B cell (primary cell): ENCODE data around the gene TNFRSF9. TPM values are rescaled to one million over a fixed set of nuclear protein-coding genes. Genes with fewer than 3 reads are reported as not detected.

Experiments
- ATAC-seq: fragments of 200-7000 bp; cut with Tn5 transposase; one replicate; pipeline ENCODE4 v1.10.0; 2021; ENCODE audit warnings: low read depth, mild to moderate bottlenecking, moderate number of reproducible peaks, moderate library complexity
- CTCF ChIA-PET: fragments of 350-600 bp; sonication (Branson Sonifier 250); formaldehyde crosslinking; loops from one replicate; lab custom pipeline; 2021; ENCODE audit warnings: antibody characterized with exemption, inconsistent platforms; lab: Charles Lee
- POLR2A ChIA-PET: fragments of 350-600 bp; sonication (Branson Sonifier 250); formaldehyde crosslinking; loops from one replicate; lab custom pipeline; 2021; ENCODE audit warnings: antibody characterized with exemption; lab: Charles Lee
- DNase-seq: peaks from one replicate; pipeline ENCODE4 v3.0.0; 2013
- H2AFZ ChIP-seq: 2 replicates; pipeline ENCODE4 v1.6.1; 2012; ENCODE audit warnings: mild to moderate bottlenecking, low read depth, low read length; ENCODE audit not compliant: insufficient read depth, poor library complexity, severe bottlenecking
- H3K27ac ChIP-seq, 2 donors: 1 replicate in 1 of 2; 2 replicates in 1 of 2; pipeline ENCODE4 v1.5.1; 2012 to 2013; ENCODE audit warnings: low read length in 2 of 2, mild to moderate bottlenecking in 2 of 2, moderate library complexity in 1 of 2
- H3K27me3 ChIP-seq, 4 experiments: fragments of 200-600 bp in 1 of 4; sonication (generic) in 1 of 4; replicated peaks in 1 of 4; 1 replicate in 2 of 4; 2 replicates in 2 of 4; pipeline versions ENCODE4 v1.6.1 to v1.7.0; 2013 to 2016; ENCODE audit warnings: low read length in 3 of 4, mild to moderate bottlenecking in 2 of 4, mixed read lengths in 1 of 4, moderate library complexity in 1 of 4; ENCODE audit not compliant: insufficient read depth in 4 of 4, control insufficient read depth in 3 of 4; ENCODE audit errors: control extremely low read depth in 1 of 4
- H3K36me3 ChIP-seq, 2 experiments: replicated peaks in 1 of 2; 1 replicate in 1 of 2; 2 replicates in 1 of 2; pipeline versions ENCODE4 v1.6.1 to v1.7.1; 2013; ENCODE audit warnings: low read length in 1 of 2; ENCODE audit not compliant: insufficient read depth in 2 of 2, control insufficient read depth in 1 of 2; ENCODE audit errors: control extremely low read depth in 1 of 2, extremely low read depth in 1 of 2
- H3K4me1 ChIP-seq, 2 donors: fragments of 200-600 bp in 1 of 2; sonication (generic) in 1 of 2; 1 replicate in 1 of 2; 2 replicates in 1 of 2; pipeline versions ENCODE4 v1.5.1 to v1.6.1; 2013 to 2017; ENCODE audit warnings: low read length in 2 of 2; ENCODE audit not compliant: control insufficient read depth in 2 of 2, insufficient read depth in 2 of 2
- H3K4me2 ChIP-seq: replicated peaks from 2 replicates; pipeline ENCODE3; 2012; ENCODE audit warnings: mild to moderate bottlenecking, low read depth, low read length; ENCODE audit not compliant: poor library complexity, severe bottlenecking
- H3K4me3 ChIP-seq, 5 experiments: fragments of 200-600 bp in 1 of 5; sonication (generic) in 1 of 5; 1 replicate in 3 of 5; 2 replicates in 2 of 5; pipeline versions ENCODE4 v1.5.1 to v1.7.0; 2011 to 2016; ENCODE audit warnings: low read length in 4 of 5, mild to moderate bottlenecking in 4 of 5, low read depth in 2 of 5, control low read depth in 1 of 5, moderate library complexity in 1 of 5; ENCODE audit not compliant: insufficient read depth in 1 of 5; ENCODE audit errors: control extremely low read depth in 1 of 5, extremely low read depth in 1 of 5
- H3K79me2 ChIP-seq: fragments of 200-600 bp; sonication (generic); one replicate; pipeline ENCODE4 v1.6.0; 2016; ENCODE audit warnings: low read length; ENCODE audit not compliant: control insufficient read depth, insufficient read depth
- H3K9ac ChIP-seq: fragments of 200-600 bp; sonication (generic); 2 replicates; pipeline ENCODE4 v1.6.1; 2017; ENCODE audit warnings: mild to moderate bottlenecking, low read length, moderate library complexity
- H3K9me3 ChIP-seq, 3 donors: one replicate each; pipeline versions ENCODE4 v1.6.1 to v1.7.1; 2013; ENCODE audit warnings: low read length in 2 of 3; ENCODE audit not compliant: control insufficient read depth in 2 of 3, insufficient read depth in 1 of 3; ENCODE audit errors: control extremely low read depth in 1 of 3
- H4K20me1 ChIP-seq: 2 replicates; pipeline ENCODE4 v1.6.0; 2012; ENCODE audit warnings: mild to moderate bottlenecking, low read length; ENCODE audit not compliant: insufficient read depth, control insufficient read depth, poor library complexity, severe bottlenecking
- H3K27ac Mint-ChIP-seq: one replicate; pipeline ENCODE4 v1.8.0; 2021; ENCODE audit warnings: mixed read lengths
- H3K27me3 Mint-ChIP-seq: one replicate; pipeline ENCODE4 v1.8.0; 2021; ENCODE audit warnings: mixed read lengths
- H3K4me1 Mint-ChIP-seq: one replicate; pipeline ENCODE4 v1.8.0; 2021; ENCODE audit warnings: mixed read lengths
- H3K4me3 Mint-ChIP-seq: one replicate; pipeline ENCODE4 v1.8.0; 2021; ENCODE audit warnings: mixed read lengths
- H3K9me3 Mint-ChIP-seq: one replicate; pipeline ENCODE4 v1.8.0; 2022; ENCODE audit warnings: mixed read lengths; ENCODE audit not compliant: insufficient read depth
- CTCF ChIP-seq: fragments of 200-600 bp; IDR thresholded peaks from one replicate; pipeline ENCODE4 v1.8.0; 2022; ENCODE audit warnings: antibody characterized with exemption, mild to moderate bottlenecking
- EZH2 ChIP-seq: IDR thresholded peaks from 2 replicates; pipeline ENCODE4 v1.6.1; 2012; ENCODE audit warnings: borderline replicate concordance, low read depth, mild to moderate bottlenecking, moderate library complexity, low read length; ENCODE audit not compliant: insufficient read depth, poor library complexity, severe bottlenecking
- WGBS: methylation state at CpG from one replicate; pipeline ENCODE4 v1.1.5; 2013; ENCODE audit warnings: missing lambda C conversion rate; ENCODE audit not compliant: insufficient coverage; 5-methylcytosine and 5-hydroxymethylcytosine counted together
- intact Hi-C: fragments of 100-400 bp; cut with micrococcal nuclease; formaldehyde crosslinking; loops from one replicate; pipeline ENCODE4 v1.10.0; 2022
- polyA plus RNA-seq: library from polyadenylated mRNA; depleted of rRNA; stranded (reverse); fragments of >200 nt; gene quantifications from 2 replicates; pipeline ENCODE4 v1.2.3, GENCODE V29; 2012
- total RNA-seq, 2 donors: library from RNA; stranded (reverse); fragments of 120-200 nt in 1 of 2; gene quantifications; 1 replicate in 1 of 2; 2 replicates in 1 of 2; pipeline versions ENCODE4 v1.2.3 to v1.2.4, GENCODE V29; 2013 to 2022

TNFRSF9 gene
- total and polyA plus RNA-seq, 2 donors (not counting 1 experiment from before 2014, with no cell fraction given) = 0.01 to 0.44 TPM

- ChIA-PET POLR2A (no interaction called here), CTCF (interaction anchor here (1.1 to 2.5 kb wide), 2 partner anchors 25 to 360 kb away, joined by 5 to 7 read pairs; no protein-coding TSS in a partner anchor)
- Histone ChIP-seq H3K4me2 (no peak overlapping the region), H2AFZ (no peak overlapping the region), H3K36me3 (peaks cover 10 to 17% of the 10 kb centered on the region in 2 experiments), H3K4me3 (no peak overlapping the region), H4K20me1 (no peaks in the 10 kb centered on the region), H3K27ac (no peak overlapping the region), H3K79me2 (no peaks in the 10 kb centered on the region), H3K27me3 (no peaks in the 10 kb centered on the region), H3K4me1 (peaks cover 0 to 10% of the 10 kb centered on the region in 2 donors), H3K9me3 (peaks cover 0 to 3% (median 0%) of the 10 kb centered on the region in 3 donors), H3K9ac (no peak overlapping the region)
- intact Hi-C loops = no loop called here
- no peak overlapping the region for H3K27ac Mint-ChIP-seq
- 90% methylated on average over 2 of the region's 2 CpGs for WGBS
- no peaks in the 10 kb centered on the region for H3K9me3 Mint-ChIP-seq
- H3K27me3 Mint-ChIP-seq = no peaks in the 10 kb centered on the region
- H3K4me1 Mint-ChIP-seq = peaks cover 11% of the 10 kb centered on the region
- TF ChIP-seq EZH2 (no peak), CTCF (no peak)
- no peak for ATAC-seq
- H3K4me3 Mint-ChIP-seq = no peak overlapping the region
- no peak for DNase-seq
Observed at GRCh38 chr1:7989762-7990428, 49.3 kb upstream of the TNFRSF9 start.

DNA sequence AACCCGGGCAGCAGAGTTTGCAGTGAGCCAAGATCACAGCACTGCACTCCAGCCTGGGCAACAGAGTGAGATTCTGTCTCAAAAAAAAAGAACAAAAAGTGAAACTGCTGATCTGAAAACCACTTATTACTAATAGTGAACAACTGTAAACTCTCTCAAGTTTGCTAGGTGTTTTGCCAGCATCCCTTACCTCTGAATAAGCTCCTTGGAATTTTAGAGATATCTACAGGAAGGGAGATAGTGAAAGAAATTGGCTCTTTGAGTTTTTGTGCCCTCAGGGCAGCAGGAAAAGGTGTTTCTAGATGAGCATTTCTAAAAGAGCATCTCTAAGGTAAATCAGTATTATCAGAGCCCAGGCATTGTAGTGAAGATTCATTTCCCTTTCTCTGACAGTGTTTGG, 47.9 kb upstream of the TNFRSF9 start:
- H3K27ac ChIP-seq = no peak overlapping the region
- H3K9me3 ChIP-seq = peaks cover 0 to under 1% (median 0%) of the 10 kb centered on the region in 3 donors
- Mint-ChIP-seq H3K27ac (no peak overlapping the region), H3K9me3 (no peaks in the 10 kb centered on the region), H3K27me3 (no peaks in the 10 kb centered on the region), H3K4me1 (peaks cover 3% of the 10 kb centered on the region), H3K4me3 (no peak overlapping the region)
- no peak overlapping the region for H3K4me2 ChIP-seq
- POLR2A ChIA-PET = no interaction called here
- H3K36me3 ChIP-seq = peaks cover 14 to 30% of the 10 kb centered on the region in 2 experiments
- intact Hi-C loops = no loop called here
- H3K4me3 ChIP-seq = no peak overlapping the region
- WGBS = 73% methylated on average over 1 of the region's 1 CpG
- H3K79me2 ChIP-seq = no peaks in the 10 kb centered on the region
- ATAC-seq = no peak
- no peak overlapping the region for H2AFZ ChIP-seq
- no peak overlapping the region for H3K9ac ChIP-seq
- H4K20me1 ChIP-seq = peaks cover 2% of the 10 kb centered on the region
- CTCF ChIA-PET = interaction anchor here (2.5 kb wide), 1 partner anchor 26 kb away, joined by 7 read pairs; no protein-coding TSS in a partner anchor
- DNase-seq = no peak
- H3K27me3 ChIP-seq = no peaks in the 10 kb centered on the region
- no peak for TF ChIP-seq EZH2
- TF ChIP-seq CTCF = no peak
- peaks cover 0 to 4% of the 10 kb centered on the region in 2 donors for H3K4me1 ChIP-seq
